ENCODE results near the gene LMNTD1.

The LMNTD1 gene

GRCh38 chr12:25550186-25550585 is 2.9 kb downstream of the LMNTD1 start:
- H3K4me1 ChIP-seq (ENCODE audit: insufficient read depth, low read length, severe bottlenecking) = no peaks in the 10 kb centered on the region
- no peak overlapping the region for H3K27ac ChIP-seq (ENCODE audit: low read depth, low read length, poor library complexity, severe bottlenecking)
- TF ChIP-seq EZH2 (IDR thresholded peaks at IDR 0.05; ENCODE audit: borderline replicate concordance, low read length) (no peak), CTCF (IDR thresholded peaks at IDR 0.05; ENCODE audit: low read length) (no peak)
- H3K36me3 ChIP-seq (ENCODE audit: insufficient read depth, low read length) = no peaks in the 10 kb centered on the region
- no peaks in the 10 kb centered on the region for H3K27me3 ChIP-seq (ENCODE audit: insufficient read depth, low read length)
- no peaks in the 10 kb centered on the region for H3F3A ChIP-seq (ENCODE audit: insufficient read depth, low read length)
- H3K9me3 ChIP-seq (ENCODE audit: low read length) = no peaks in the 10 kb centered on the region
- H3K79me2 ChIP-seq (ENCODE audit: insufficient read depth, low read length) = no peaks in the 10 kb centered on the region
- H4K20me1 ChIP-seq (ENCODE audit: insufficient read depth, low read length) = no peaks in the 10 kb centered on the region
- no peak overlapping the region for H3K9ac ChIP-seq (ENCODE audit: low read length)
- no peak overlapping the region for H2AFZ ChIP-seq (ENCODE audit: low read length)
- no peak overlapping the region for H3K4me3 ChIP-seq (ENCODE audit: low read depth, low read length, poor library complexity, severe bottlenecking)
- no peaks in the 10 kb centered on the region for H3K9me2 ChIP-seq (ENCODE audit: low read depth, low read length)
- no peak overlapping the region for H3K4me2 ChIP-seq (ENCODE audit: low read length)

- TF ChIP-seq CTCF (IDR thresholded peaks at IDR 0.05; ENCODE audit: low read length) (no peak), EZH2 (IDR thresholded peaks at IDR 0.05; ENCODE audit: borderline replicate concordance, low read length) (no peak)
- Histone ChIP-seq H3K4me1 (ENCODE audit: insufficient read depth, low read length, severe bottlenecking) (no peaks in the 10 kb centered on the region), H3K79me2 (ENCODE audit: insufficient read depth, low read length) (no peaks in the 10 kb centered on the region), H3K9ac (ENCODE audit: low read length) (no peak overlapping the region), H3K4me3 (ENCODE audit: low read depth, low read length, poor library complexity, severe bottlenecking) (no peak overlapping the region), H3K9me2 (ENCODE audit: low read depth, low read length) (no peaks in the 10 kb centered on the region), H3K4me2 (ENCODE audit: low read length) (no peak overlapping the region), H3K27ac (ENCODE audit: low read depth, low read length, poor library complexity, severe bottlenecking) (no peak overlapping the region), H3F3A (ENCODE audit: insufficient read depth, low read length) (no peaks in the 10 kb centered on the region), H3K36me3 (ENCODE audit: insufficient read depth, low read length) (no peaks in the 10 kb centered on the region), H4K20me1 (ENCODE audit: insufficient read depth, low read length) (no peaks in the 10 kb centered on the region), H2AFZ (ENCODE audit: low read length) (no peak overlapping the region), H3K9me3 (ENCODE audit: low read length) (no peaks in the 10 kb centered on the region), H3K27me3 (ENCODE audit: insufficient read depth, low read length) (no peaks in the 10 kb centered on the region)
Observed at GRCh38 chr12:25549120-25549519, 4.0 kb downstream of the LMNTD1 start.

GRCh38 chr12:25546318-25546717 is 6.8 kb downstream of the LMNTD1 start:
- Histone ChIP-seq H3K27me3 (ENCODE audit: insufficient read depth, low read length) (no peaks in the 10 kb centered on the region), H3K9me3 (ENCODE audit: low read length) (no peaks in the 10 kb centered on the region), H2AFZ (ENCODE audit: low read length) (no peak overlapping the region), H3K9me2 (ENCODE audit: low read depth, low read length) (no peaks in the 10 kb centered on the region), H3K4me1 (ENCODE audit: insufficient read depth, low read length, severe bottlenecking) (no peaks in the 10 kb centered on the region), H3K27ac (ENCODE audit: low read depth, low read length, poor library complexity, severe bottlenecking) (no peak overlapping the region), H3K4me3 (ENCODE audit: low read depth, low read length, poor library complexity, severe bottlenecking) (no peak overlapping the region), H3K4me2 (ENCODE audit: low read length) (no peak overlapping the region), H3K36me3 (ENCODE audit: insufficient read depth, low read length) (no peaks in the 10 kb centered on the region), H3K9ac (ENCODE audit: low read length) (no peak overlapping the region), H3K79me2 (ENCODE audit: insufficient read depth, low read length) (no peaks in the 10 kb centered on the region), H4K20me1 (ENCODE audit: insufficient read depth, low read length) (no peaks in the 10 kb centered on the region), H3F3A (ENCODE audit: insufficient read depth, low read length) (no peaks in the 10 kb centered on the region)
- no peak for TF ChIP-seq EZH2 (IDR thresholded peaks at IDR 0.05; ENCODE audit: borderline replicate concordance, low read length)
- TF ChIP-seq CTCF (IDR thresholded peaks at IDR 0.05; ENCODE audit: low read length) = no peak

Data from OCI-LY1 (cell line).